Neural cell (in vitro differentiated cells): Measurements from ENCODE around the gene SLC6A18. TPM values are rescaled to one million over a fixed set of nuclear protein-coding genes. Genes with fewer than 3 reads are reported as not detected.

Experiments
- H2AFZ ChIP-seq: fragments of 200-600, 300-800 bp; sonication (generic), shearing (Covaris generic); 2 replicates; pipeline ENCODE4 v1.6.0; 2014; ENCODE audit warnings: low read depth, mild to moderate bottlenecking, antibody characterized with exemption, low read length, moderate library complexity
- H3F3A ChIP-seq: fragments of 200-600 bp; shearing (Covaris generic); 2 replicates; pipeline ENCODE4 v1.6.1; 2016; ENCODE audit warnings: mild to moderate bottlenecking, moderate library complexity, mixed read lengths, antibody characterized with exemption, low read length; ENCODE audit not compliant: insufficient read depth, poor library complexity, severe bottlenecking
- H3K27ac ChIP-seq: fragments of 200-600, 300-800 bp; sonication (generic), shearing (Covaris generic); 2 replicates; pipeline ENCODE4 v1.5.1; 2014; ENCODE audit warnings: mild to moderate bottlenecking, low read length, moderate library complexity
- H3K27me3 ChIP-seq: fragments of 300-800, 200-600 bp; sonication (generic), shearing (Covaris generic); 2 replicates; pipeline ENCODE4 v1.6.0; 2014; ENCODE audit warnings: mild to moderate bottlenecking, low read depth, low read length, moderate library complexity; ENCODE audit not compliant: insufficient read depth
- H3K36me3 ChIP-seq: fragments of 300-800, 200-600 bp; sonication (generic), shearing (Covaris generic); 2 replicates; pipeline ENCODE4 v1.5.1; 2014; ENCODE audit warnings: mild to moderate bottlenecking, antibody characterized with exemption, low read length, moderate library complexity; ENCODE audit not compliant: insufficient read depth
- H3K4me2 ChIP-seq: fragments of 300-800, 200-600 bp; sonication (generic), shearing (Covaris generic); 2 replicates; pipeline ENCODE4 v1.6.0; 2014; ENCODE audit warnings: mild to moderate bottlenecking, low read length
- H3K4me3 ChIP-seq: fragments of 300-800, 200-600 bp; sonication (generic), shearing (Covaris generic); 2 replicates; pipeline ENCODE4 v1.5.1; 2014; ENCODE audit warnings: mild to moderate bottlenecking, low read length, moderate library complexity
- H3K79me2 ChIP-seq: fragments of 200-600 bp; shearing (Covaris generic); replicated peaks from 2 replicates; pipeline ENCODE4 v1.6.0; 2014; ENCODE audit warnings: mild to moderate bottlenecking, low read length, moderate library complexity; ENCODE audit not compliant: insufficient read depth
- H3K9ac ChIP-seq: fragments of 300-800, 200-600 bp; sonication (generic), shearing (Covaris generic); 2 replicates; pipeline ENCODE4 v1.6.1; 2016; ENCODE audit warnings: mild to moderate bottlenecking, low read length, mixed read lengths
- H3K9me2 ChIP-seq: fragments of 200-600 bp; shearing (Covaris generic); 2 replicates; pipeline ENCODE4 v1.6.1; 2016; ENCODE audit warnings: mild to moderate bottlenecking, low read length, mixed read lengths; ENCODE audit not compliant: insufficient read depth
- H3K9me3 ChIP-seq: fragments of 200-600, 300-800 bp; sonication (generic), shearing (Covaris generic); 2 replicates; pipeline ENCODE4 v1.6.1; 2016; ENCODE audit warnings: mild to moderate bottlenecking, mixed run types, low read length, moderate library complexity, mixed read lengths
- H4K20me1 ChIP-seq: fragments of 200-600 bp; shearing (Covaris generic); 2 replicates; pipeline ENCODE4 v1.6.1; 2016; ENCODE audit warnings: mild to moderate bottlenecking, mixed run types; ENCODE audit not compliant: insufficient read depth
- EP300 ChIP-seq: fragments of 450-650 bp; conservative IDR thresholded peaks from 2 replicates; pipeline ENCODE4 v1.6.1; 2014; ENCODE audit warnings: antibody characterized with exemption, mild to moderate bottlenecking, moderate library complexity; ENCODE audit not compliant: poor library complexity, severe bottlenecking
- EZH2 ChIP-seq: fragments of 200-600, 300-800 bp; shearing (Covaris generic), sonication (generic); IDR thresholded peaks from 2 replicates; pipeline ENCODE4 v1.6.1; 2014; ENCODE audit warnings: antibody characterized with exemption, low read length, borderline replicate concordance, mild to moderate bottlenecking; ENCODE audit not compliant: insufficient read depth, poor library complexity, severe bottlenecking
- MXI1 ChIP-seq: fragments of 450-650 bp; conservative IDR thresholded peaks from 2 replicates; pipeline ENCODE4 v1.6.1; 2014; ENCODE audit warnings: antibody characterized with exemption, mild to moderate bottlenecking; ENCODE audit not compliant: poor library complexity, severe bottlenecking
- POLR2AphosphoS5 ChIP-seq: IDR thresholded peaks from 2 replicates; pipeline ENCODE4 v1.6.1; 2012
- RAD21 ChIP-seq: fragments of 450-650 bp; conservative IDR thresholded peaks from 2 replicates; pipeline ENCODE4 v1.6.1; 2014; ENCODE audit warnings: antibody characterized with exemption, mild to moderate bottlenecking, moderate library complexity
- SMC3 ChIP-seq: fragments of 450-650 bp; conservative IDR thresholded peaks from 2 replicates; pipeline ENCODE4 v1.6.1; 2014; ENCODE audit warnings: antibody characterized with exemption, mild to moderate bottlenecking, moderate library complexity; ENCODE audit not compliant: poor library complexity
- TAF1 ChIP-seq: IDR thresholded peaks from 2 replicates; pipeline ENCODE4 v1.6.1; 2012; ENCODE audit warnings: low read depth
- polyA plus RNA-seq: library from polyadenylated mRNA; depleted of rRNA; stranded (reverse); fragments of >200 nt; gene quantifications from 2 replicates; pipeline ENCODE4 v1.2.3, GENCODE V29; 2014
- TF ChIP-seq, protein P1 (sequence below): fragments of 450-650 bp; IDR thresholded peaks from 2 replicates; pipeline ENCODE4 v1.5.1; 2014; ENCODE audit warnings: antibody characterized with exemption, mild to moderate bottlenecking, moderate library complexity; ENCODE audit not compliant: poor library complexity, severe bottlenecking
- TF ChIP-seq, protein P2 (sequence below): IDR thresholded peaks from 2 replicates; pipeline ENCODE4 v1.6.1; 2012; ENCODE audit warnings: borderline replicate concordance

The SLC6A18 gene
- polyA plus RNA-seq, 1 donor from 2014 or later: not detected

DNA sequence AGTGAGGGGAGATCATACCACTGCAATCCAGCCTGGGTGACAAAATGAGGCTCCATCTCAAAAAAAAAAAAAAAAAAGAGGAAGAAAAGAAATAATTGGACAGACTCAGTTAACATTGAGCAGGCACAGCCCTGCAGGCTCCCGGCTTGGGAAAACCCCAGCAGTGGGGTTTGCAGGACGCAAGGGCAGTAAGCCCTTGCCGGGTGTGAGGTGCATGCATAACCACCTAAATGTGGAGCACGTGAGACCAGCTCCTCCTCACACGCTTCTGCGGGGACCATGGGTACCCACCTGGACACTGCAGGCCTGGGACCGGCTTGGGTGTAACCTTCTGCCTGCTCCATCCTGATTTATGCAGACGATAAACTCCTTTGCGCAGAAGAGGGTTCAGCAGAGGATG is 4.8 kb upstream of the SLC6A18 start:
- Histone ChIP-seq H3K27me3 (no peaks in the 10 kb centered on the region), H3K9ac (no peak overlapping the region), H3K9me2 (no peaks in the 10 kb centered on the region), H3F3A (no peaks in the 10 kb centered on the region), H3K36me3 (no peaks in the 10 kb centered on the region), H3K9me3 (no peaks in the 10 kb centered on the region), H3K4me2 (no peak overlapping the region), H2AFZ (no peak overlapping the region), H3K79me2 (no peaks in the 10 kb centered on the region), H3K4me3 (no peak overlapping the region), H4K20me1 (no peaks in the 10 kb centered on the region), H3K27ac (no peak overlapping the region)
- TF ChIP-seq TAF1: no peak
- TF ChIP-seq, protein P1, sequence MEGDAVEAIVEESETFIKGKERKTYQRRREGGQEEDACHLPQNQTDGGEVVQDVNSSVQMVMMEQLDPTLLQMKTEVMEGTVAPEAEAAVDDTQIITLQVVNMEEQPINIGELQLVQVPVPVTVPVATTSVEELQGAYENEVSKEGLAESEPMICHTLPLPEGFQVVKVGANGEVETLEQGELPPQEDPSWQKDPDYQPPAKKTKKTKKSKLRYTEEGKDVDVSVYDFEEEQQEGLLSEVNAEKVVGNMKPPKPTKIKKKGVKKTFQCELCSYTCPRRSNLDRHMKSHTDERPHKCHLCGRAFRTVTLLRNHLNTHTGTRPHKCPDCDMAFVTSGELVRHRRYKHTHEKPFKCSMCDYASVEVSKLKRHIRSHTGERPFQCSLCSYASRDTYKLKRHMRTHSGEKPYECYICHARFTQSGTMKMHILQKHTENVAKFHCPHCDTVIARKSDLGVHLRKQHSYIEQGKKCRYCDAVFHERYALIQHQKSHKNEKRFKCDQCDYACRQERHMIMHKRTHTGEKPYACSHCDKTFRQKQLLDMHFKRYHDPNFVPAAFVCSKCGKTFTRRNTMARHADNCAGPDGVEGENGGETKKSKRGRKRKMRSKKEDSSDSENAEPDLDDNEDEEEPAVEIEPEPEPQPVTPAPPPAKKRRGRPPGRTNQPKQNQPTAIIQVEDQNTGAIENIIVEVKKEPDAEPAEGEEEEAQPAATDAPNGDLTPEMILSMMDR: no peak
- no peak for TF ChIP-seq RAD21
- TF ChIP-seq SMC3: no peak
- TF ChIP-seq MXI1: no peak
- TF ChIP-seq, protein P2, sequence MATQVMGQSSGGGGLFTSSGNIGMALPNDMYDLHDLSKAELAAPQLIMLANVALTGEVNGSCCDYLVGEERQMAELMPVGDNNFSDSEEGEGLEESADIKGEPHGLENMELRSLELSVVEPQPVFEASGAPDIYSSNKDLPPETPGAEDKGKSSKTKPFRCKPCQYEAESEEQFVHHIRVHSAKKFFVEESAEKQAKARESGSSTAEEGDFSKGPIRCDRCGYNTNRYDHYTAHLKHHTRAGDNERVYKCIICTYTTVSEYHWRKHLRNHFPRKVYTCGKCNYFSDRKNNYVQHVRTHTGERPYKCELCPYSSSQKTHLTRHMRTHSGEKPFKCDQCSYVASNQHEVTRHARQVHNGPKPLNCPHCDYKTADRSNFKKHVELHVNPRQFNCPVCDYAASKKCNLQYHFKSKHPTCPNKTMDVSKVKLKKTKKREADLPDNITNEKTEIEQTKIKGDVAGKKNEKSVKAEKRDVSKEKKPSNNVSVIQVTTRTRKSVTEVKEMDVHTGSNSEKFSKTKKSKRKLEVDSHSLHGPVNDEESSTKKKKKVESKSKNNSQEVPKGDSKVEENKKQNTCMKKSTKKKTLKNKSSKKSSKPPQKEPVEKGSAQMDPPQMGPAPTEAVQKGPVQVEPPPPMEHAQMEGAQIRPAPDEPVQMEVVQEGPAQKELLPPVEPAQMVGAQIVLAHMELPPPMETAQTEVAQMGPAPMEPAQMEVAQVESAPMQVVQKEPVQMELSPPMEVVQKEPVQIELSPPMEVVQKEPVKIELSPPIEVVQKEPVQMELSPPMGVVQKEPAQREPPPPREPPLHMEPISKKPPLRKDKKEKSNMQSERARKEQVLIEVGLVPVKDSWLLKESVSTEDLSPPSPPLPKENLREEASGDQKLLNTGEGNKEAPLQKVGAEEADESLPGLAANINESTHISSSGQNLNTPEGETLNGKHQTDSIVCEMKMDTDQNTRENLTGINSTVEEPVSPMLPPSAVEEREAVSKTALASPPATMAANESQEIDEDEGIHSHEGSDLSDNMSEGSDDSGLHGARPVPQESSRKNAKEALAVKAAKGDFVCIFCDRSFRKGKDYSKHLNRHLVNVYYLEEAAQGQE: no peak
- TF ChIP-seq EZH2: no peak
- no peak for TF ChIP-seq POLR2AphosphoS5
- TF ChIP-seq EP300: no peak

DNA sequence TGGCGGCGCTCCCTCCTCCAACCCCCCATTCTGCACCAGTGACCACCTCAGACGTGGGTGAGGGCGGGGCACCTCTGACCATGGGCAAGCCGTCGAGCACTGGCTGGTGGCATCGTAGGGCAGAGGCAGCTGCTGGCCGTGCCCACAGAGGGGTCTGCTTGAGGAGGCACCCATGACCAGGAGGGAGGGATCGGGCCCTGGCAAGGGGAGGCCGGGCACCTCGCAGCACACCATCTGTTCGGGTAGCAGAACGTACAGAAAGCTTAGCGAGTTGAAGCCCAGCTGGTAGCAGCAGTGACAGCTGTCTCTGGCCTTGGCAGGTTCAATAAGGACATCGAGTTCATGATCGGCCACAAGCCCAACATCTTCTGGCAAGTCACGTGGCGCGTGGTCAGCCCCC is 4.3 kb upstream of the SLC6A18 start:
- H3K9me3 ChIP-seq: no peaks in the 10 kb centered on the region
- H3K9me2 ChIP-seq: no peaks in the 10 kb centered on the region
- H3K4me3 ChIP-seq: no peak overlapping the region
- H4K20me1 ChIP-seq: no peaks in the 10 kb centered on the region
- H3K27me3 ChIP-seq: no peaks in the 10 kb centered on the region
- no peaks in the 10 kb centered on the region for H3K79me2 ChIP-seq
- H3K9ac ChIP-seq: no peak overlapping the region
- H3K27ac ChIP-seq: no peak overlapping the region
- no peak overlapping the region for H3K4me2 ChIP-seq
- no peaks in the 10 kb centered on the region for H3F3A ChIP-seq
- no peak for TF ChIP-seq EP300
- TF ChIP-seq, protein P1: no peak
- no peak for TF ChIP-seq RAD21
- no peak for TF ChIP-seq POLR2AphosphoS5
- no peak for TF ChIP-seq EZH2
- no peak for TF ChIP-seq SMC3
- no peak for TF ChIP-seq TAF1
- TF ChIP-seq MXI1: no peak
- TF ChIP-seq, protein P2: no peak
- H3K36me3 ChIP-seq: no peaks in the 10 kb centered on the region
- H2AFZ ChIP-seq: no peak overlapping the region
